OCI-LY1 (cell line): ENCODE data around the gene EIF1AD.

ENCODE experiments used
- CTCF ChIP-seq: fragments of 200-600 bp; sonication (generic), shearing (Covaris generic); IDR thresholded peaks from 2 replicates; pipeline ENCODE4 v1.5.1; 2017; ENCODE audit warnings: mild to moderate bottlenecking, antibody characterized with exemption, low read length, moderate library complexity, mixed read lengths
- EZH2 ChIP-seq: fragments of 200-600 bp; sonication (generic), shearing (Covaris generic); IDR thresholded peaks from 2 replicates; pipeline ENCODE4 v1.8.0; 2017; ENCODE audit warnings: borderline replicate concordance, mixed run types, mild to moderate bottlenecking, antibody characterized with exemption, low read length, moderate library complexity, mixed read lengths

- no peak for TF ChIP-seq CTCF
- TF ChIP-seq EZH2, result no peak
Measured at GRCh38 chr11:65972116-65972515, 29.8 kb downstream of the EIF1AD start.
